MM.1S (cell line): ENCODE data around the gene ORAI3.
A peak's percentile ranks its signal among the peaks of the same experiment; 100 is the strongest.

ENCODE experiments used
- DNase-seq: peaks from one replicate; pipeline ENCODE4 v3.0.0-alpha.2; 2015
- H2AFZ ChIP-seq: fragments of 300-600 bp; sonication (generic); 2 replicates; pipeline ENCODE4 v1.6.0; 2016; ENCODE audit warnings: antibody characterized with exemption, low read length
- H3F3A ChIP-seq: fragments of 300-600 bp; sonication (generic); 2 replicates; pipeline ENCODE4 v1.6.1; 2016; ENCODE audit warnings: mild to moderate bottlenecking, antibody characterized with exemption, low read length, moderate library complexity, mixed read lengths; ENCODE audit not compliant: insufficient read depth
- H3K27ac ChIP-seq: fragments of 300-600 bp; sonication (generic); 2 replicates; pipeline ENCODE4 v1.5.1; 2016; ENCODE audit warnings: mild to moderate bottlenecking, low read length
- H3K27me3 ChIP-seq: fragments of 300-600 bp; sonication (generic); replicated peaks from 2 replicates; pipeline ENCODE4 v1.6.0; 2016; ENCODE audit warnings: low read length; ENCODE audit not compliant: insufficient read depth
- H3K36me3 ChIP-seq: fragments of 300-600 bp; sonication (generic); replicated peaks from 2 replicates; pipeline ENCODE4 v1.6.1; 2016; ENCODE audit warnings: mild to moderate bottlenecking, low read length, mixed read lengths; ENCODE audit not compliant: insufficient read depth
- H3K4me1 ChIP-seq: fragments of 300-600 bp; sonication (generic); 2 replicates; pipeline ENCODE4 v1.6.1; 2016; ENCODE audit warnings: low read length, mixed read lengths
- H3K4me2 ChIP-seq: fragments of 300-600 bp; sonication (generic); 2 replicates; pipeline ENCODE4 v1.6.0; 2016; ENCODE audit warnings: low read depth, low read length
- H3K4me3 ChIP-seq: fragments of 300-600 bp; sonication (generic); 2 replicates; pipeline ENCODE4 v1.5.1; 2016; ENCODE audit warnings: low read length, mixed read lengths
- H3K79me2 ChIP-seq: fragments of 300-600 bp; sonication (generic); 2 replicates; pipeline ENCODE4 v1.6.1; 2016; ENCODE audit warnings: mixed run types, low read length, mixed read lengths
- H3K9ac ChIP-seq: fragments of 300-600 bp; sonication (generic); 2 replicates; pipeline ENCODE4 v1.6.1; 2016; ENCODE audit warnings: low read length, mixed read lengths
- H3K9me2 ChIP-seq: fragments of 300-600 bp; sonication (generic); replicated peaks from 2 replicates; pipeline ENCODE4 v1.6.1; 2016; ENCODE audit warnings: mild to moderate bottlenecking, low read length, mixed read lengths; ENCODE audit not compliant: insufficient read depth
- H3K9me3 ChIP-seq: fragments of 300-600 bp; sonication (generic); replicated peaks from 2 replicates; pipeline ENCODE4 v1.6.1; 2016; ENCODE audit warnings: mild to moderate bottlenecking, low read length, mixed read lengths; ENCODE audit not compliant: insufficient read depth
- H4K20me1 ChIP-seq: fragments of 300-600 bp; sonication (generic); 2 replicates; pipeline ENCODE4 v1.6.1; 2016; ENCODE audit warnings: mild to moderate bottlenecking, low read length, moderate library complexity, mixed read lengths; ENCODE audit not compliant: insufficient read depth
- EZH2 ChIP-seq: fragments of 300-600 bp; sonication (generic); optimal IDR thresholded peaks from 2 replicates; pipeline ENCODE3; 2017; ENCODE audit warnings: low read depth, mild to moderate bottlenecking, antibody characterized with exemption, low read length, mixed read lengths
- EZH2phosphoT487 ChIP-seq: fragments of 300-600 bp; sonication (generic); IDR thresholded peaks from 2 replicates; pipeline ENCODE4 v1.6.1; 2018; ENCODE audit warnings: antibody characterized with exemption, low read length
- TF ChIP-seq, protein P1 (sequence below): fragments of 300-600 bp; sonication (generic); IDR thresholded peaks from 2 replicates; pipeline ENCODE4 v1.5.1; 2016; ENCODE audit warnings: antibody characterized with exemption, low read length, mixed read lengths

Gene ORAI3

DNA sequence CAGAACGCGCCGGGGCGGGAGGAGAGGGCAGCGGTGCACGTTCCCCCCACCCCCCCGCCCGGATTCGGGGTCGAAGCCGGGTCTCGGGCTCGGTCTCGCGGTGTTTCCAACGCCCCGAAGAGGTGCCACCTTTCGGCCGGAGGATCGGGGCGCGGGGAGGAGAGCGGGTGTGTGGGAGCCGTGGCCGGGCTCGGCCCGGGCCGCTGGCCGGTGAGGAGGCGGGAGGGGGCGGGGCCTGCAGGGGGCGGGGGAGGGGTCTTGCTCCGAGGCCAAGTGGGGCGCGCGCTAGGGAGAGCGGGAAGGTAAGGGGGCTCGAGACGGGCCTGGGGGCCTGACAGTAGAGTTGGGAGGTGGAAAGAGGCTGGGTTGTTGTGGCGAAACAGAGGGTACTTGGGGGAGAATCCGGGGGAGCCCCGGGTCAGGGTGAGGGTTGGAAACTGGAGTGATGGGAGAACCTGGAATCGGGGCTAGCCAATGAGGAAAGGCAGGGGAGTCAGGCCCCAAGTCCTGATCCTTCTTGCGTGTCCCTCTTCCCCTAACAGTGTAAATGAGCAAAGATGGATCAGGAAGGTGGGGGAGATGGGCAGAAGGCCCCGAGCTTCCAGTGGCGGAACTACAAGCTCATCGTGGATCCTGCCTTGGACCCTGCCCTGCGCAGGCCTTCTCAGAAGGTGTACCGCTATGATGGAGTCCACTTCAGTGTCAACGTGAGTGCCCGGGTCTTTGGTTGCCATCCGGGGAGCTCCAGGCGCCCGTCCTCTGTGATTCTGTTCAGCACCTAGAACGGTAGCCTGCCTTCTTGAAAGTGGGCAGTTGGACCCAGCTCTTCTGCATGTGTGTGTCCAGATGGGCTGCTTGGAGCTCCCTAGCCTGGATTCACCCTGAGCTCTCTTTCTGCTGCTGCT lies 9.6 kb downstream of the ORAI3 start:
- no peaks in the 10 kb centered on the region for H3K27me3 ChIP-seq
- peak; percentile 41 for DNase-seq
- H3K4me3 ChIP-seq = peak overlapping the region; percentile 82
- no peak overlapping the region for H3K27ac ChIP-seq
- H3F3A ChIP-seq = peaks cover 18% of the 10 kb centered on the region
- H3K9me3 ChIP-seq = no peaks in the 10 kb centered on the region
- peaks cover 30% of the 10 kb centered on the region for H3K79me2 ChIP-seq
- H3K36me3 ChIP-seq = peaks cover 14% of the 10 kb centered on the region
- no peaks in the 10 kb centered on the region; the same call in 1 of the 2 replicates for H4K20me1 ChIP-seq
- TF ChIP-seq, protein P1, sequence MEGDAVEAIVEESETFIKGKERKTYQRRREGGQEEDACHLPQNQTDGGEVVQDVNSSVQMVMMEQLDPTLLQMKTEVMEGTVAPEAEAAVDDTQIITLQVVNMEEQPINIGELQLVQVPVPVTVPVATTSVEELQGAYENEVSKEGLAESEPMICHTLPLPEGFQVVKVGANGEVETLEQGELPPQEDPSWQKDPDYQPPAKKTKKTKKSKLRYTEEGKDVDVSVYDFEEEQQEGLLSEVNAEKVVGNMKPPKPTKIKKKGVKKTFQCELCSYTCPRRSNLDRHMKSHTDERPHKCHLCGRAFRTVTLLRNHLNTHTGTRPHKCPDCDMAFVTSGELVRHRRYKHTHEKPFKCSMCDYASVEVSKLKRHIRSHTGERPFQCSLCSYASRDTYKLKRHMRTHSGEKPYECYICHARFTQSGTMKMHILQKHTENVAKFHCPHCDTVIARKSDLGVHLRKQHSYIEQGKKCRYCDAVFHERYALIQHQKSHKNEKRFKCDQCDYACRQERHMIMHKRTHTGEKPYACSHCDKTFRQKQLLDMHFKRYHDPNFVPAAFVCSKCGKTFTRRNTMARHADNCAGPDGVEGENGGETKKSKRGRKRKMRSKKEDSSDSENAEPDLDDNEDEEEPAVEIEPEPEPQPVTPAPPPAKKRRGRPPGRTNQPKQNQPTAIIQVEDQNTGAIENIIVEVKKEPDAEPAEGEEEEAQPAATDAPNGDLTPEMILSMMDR = no peak
- TF ChIP-seq EZH2phosphoT487 (no peak), EZH2 (no peak)
- H2AFZ ChIP-seq = no peak overlapping the region
- H3K4me2 ChIP-seq = peak overlapping the region; percentile 85; the same call in 1 of the 2 replicates
- H3K9me2 ChIP-seq = no peaks in the 10 kb centered on the region
- H3K4me1 ChIP-seq = peaks cover 16% of the 10 kb centered on the region
- peak overlapping the region; percentile 73 for H3K9ac ChIP-seq

DNA sequence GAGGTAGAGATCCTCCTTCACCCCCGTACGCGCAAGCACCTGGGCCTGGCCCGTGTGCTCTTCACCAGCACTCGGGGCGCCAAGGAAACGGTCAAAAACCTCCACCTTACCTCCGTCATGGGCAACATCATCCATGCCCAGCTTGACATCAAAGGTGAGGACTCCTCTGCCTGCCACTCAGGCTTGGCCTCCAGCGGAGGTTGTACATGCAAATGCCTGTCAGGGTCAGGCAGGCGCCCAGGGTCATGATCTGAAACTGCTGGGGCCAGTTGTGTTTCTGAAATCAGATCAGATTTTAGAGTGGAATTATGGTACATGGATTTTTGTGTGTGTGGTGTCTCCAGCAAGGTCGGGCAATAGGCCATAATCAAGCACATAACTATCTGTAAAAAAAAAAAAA lies 12.5 kb downstream of the ORAI3 start:
- Histone ChIP-seq H4K20me1 (no peaks in the 10 kb centered on the region; the same call in 1 of the 2 replicates), H3K79me2 (peaks cover 30% of the 10 kb centered on the region), H3K4me2 (no peak overlapping the region), H2AFZ (no peak overlapping the region), H3K4me3 (no peak overlapping the region), H3F3A (peaks cover 9% of the 10 kb centered on the region), H3K4me1 (peaks cover 12% of the 10 kb centered on the region), H3K36me3 (peaks cover 14% of the 10 kb centered on the region), H3K27ac (no peak overlapping the region), H3K9ac (no peak overlapping the region), H3K27me3 (no peaks in the 10 kb centered on the region), H3K9me3 (no peaks in the 10 kb centered on the region), H3K9me2 (no peaks in the 10 kb centered on the region)
- DNase-seq = no peak
- TF ChIP-seq EZH2phosphoT487 (no peak), EZH2 (no peak)
- TF ChIP-seq, protein P1 = no peak

DNA sequence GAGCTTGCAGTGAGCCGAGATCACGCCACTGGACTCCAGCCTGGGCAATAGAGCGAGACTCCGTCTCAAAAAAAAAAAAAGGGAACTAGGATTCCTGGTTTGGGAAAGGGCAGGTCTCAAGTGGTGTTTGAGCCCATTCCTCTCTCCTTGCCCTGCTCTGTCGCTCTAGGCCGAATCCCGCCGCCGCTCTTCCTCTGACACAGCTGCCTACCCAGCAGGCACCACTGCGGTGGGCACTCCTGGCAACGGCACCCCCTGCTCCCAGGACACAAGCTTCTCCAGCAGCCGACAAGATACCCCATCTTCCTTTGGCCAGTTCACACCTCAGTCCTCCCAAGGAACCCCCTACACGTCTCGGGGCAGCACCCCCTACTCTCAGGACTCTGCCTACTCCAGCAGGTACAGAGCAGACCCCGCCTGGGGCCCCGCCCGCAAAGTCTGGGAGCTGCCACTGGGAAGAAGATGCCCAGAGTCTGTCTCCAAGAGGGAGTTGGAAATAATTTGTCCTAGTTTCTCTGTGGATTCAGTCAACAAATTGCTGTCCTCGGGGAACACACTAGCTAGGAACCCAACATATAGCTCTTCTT lies 15.2 kb downstream of the ORAI3 start:
- peaks cover 2% of the 10 kb centered on the region; the same call in 1 of the 2 replicates for H3K4me1 ChIP-seq
- H3K27ac ChIP-seq = no peak overlapping the region
- no peak overlapping the region for H3K4me3 ChIP-seq
- no peaks in the 10 kb centered on the region for H3F3A ChIP-seq
- H3K79me2 ChIP-seq = peaks cover 22% of the 10 kb centered on the region
- no peaks in the 10 kb centered on the region for H3K9me3 ChIP-seq
- no peak for DNase-seq
- H3K4me2 ChIP-seq = no peak overlapping the region
- H3K9ac ChIP-seq = no peak overlapping the region
- no peak for TF ChIP-seq EZH2
- no peak for TF ChIP-seq EZH2phosphoT487
- TF ChIP-seq, protein P1 = no peak
- H3K36me3 ChIP-seq = peaks cover 14% of the 10 kb centered on the region
- H2AFZ ChIP-seq = no peak overlapping the region
- no peaks in the 10 kb centered on the region for H3K9me2 ChIP-seq
- no peaks in the 10 kb centered on the region; the same call in 1 of the 2 replicates for H4K20me1 ChIP-seq
- no peaks in the 10 kb centered on the region for H3K27me3 ChIP-seq
